ENCODE data around the gene ZNF121.
"Not testable (repeated sequence)": the region's sequence is repeated elsewhere in the genome, so short reads cannot be mapped to it uniquely, and the experiment has no call there.

The ZNF121 gene

DNA sequence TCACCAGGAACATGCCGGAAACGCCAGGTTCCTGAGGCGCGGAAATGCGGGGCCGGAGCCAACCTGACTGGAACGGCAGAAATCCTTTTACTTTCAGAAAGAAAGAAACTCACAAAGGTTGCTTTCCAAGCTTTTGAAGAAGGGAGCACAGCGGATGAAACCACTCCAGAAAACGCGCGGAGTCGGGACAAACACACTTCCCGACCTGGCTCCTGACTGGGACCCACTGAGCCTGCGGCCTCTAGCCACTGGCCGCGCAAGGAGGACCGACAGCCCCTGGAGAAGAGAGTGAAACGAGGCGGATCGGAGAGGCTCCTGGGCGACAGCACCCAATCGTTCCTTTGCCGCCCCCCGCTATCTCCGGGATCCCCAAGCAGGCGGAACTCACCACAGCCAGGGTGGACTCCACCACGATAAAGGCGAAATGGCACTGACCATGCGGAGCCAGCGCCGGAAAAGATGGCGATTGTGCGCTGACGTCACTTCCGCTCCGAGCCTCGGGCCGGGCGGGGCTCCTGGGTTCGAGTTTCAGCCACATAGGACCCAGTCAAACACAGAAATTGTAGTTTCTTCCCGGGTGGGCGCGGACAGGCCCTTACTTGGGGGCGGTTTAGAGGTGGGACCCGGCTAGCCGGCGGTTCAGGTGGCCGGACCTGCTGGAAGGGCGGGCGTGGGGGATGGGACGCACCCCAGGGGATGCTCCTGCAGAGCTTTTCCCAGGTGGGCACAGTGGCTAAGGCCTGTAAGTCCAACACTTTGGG is at the start of gene ZNF121:
ZNF121 (minus strand) TSS at position 432 of the 761 bp plus-strand sequence. CDS start 16,407 bp downstream, outside the sequence.
- peak; percentile 92 for DNase-seq (ENCODE audit: low spot score)

DNA sequence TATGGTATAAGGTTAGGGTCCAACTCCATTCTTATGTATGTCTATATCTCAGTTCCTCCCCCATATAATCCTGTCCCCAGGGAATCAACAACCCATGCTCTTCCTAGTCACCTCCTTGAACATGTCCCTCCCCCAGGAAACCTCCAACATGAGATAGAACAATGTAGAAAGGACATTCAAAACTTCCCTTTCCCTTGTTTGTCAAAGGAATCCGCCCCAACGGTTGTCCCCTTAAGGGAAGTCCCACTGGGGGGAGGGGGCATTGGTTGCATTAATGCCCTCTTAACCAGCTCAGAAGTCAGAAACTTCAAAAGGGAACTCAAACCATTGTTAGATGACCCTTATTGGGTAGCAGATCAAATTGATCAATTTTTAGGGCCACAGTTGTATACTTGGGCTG is 43.6 kb upstream of the ZNF121 start:
- no peak for DNase-seq (ENCODE audit: low spot score)

DNA sequence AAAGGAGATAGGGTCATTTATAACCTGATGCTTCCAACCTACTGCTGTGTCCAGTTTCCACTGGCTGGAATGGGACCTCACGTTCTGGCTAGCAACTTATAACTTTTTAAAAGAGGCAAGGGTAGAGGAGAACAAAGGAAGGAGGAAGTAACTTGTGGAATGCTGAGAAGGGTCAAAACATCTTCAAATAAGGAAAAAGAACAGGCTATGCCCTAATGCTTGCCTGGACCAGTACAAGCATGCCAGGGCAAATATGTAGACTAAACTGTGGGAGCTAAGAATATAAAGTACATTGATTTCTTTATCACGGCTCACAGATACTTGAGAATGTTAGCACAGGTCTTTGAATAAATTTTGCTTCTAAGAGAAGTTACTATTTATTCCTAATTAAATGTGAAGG is 38.2 kb upstream of the ZNF121 start:
- no peak for DNase-seq (ENCODE audit: low spot score)

DNA sequence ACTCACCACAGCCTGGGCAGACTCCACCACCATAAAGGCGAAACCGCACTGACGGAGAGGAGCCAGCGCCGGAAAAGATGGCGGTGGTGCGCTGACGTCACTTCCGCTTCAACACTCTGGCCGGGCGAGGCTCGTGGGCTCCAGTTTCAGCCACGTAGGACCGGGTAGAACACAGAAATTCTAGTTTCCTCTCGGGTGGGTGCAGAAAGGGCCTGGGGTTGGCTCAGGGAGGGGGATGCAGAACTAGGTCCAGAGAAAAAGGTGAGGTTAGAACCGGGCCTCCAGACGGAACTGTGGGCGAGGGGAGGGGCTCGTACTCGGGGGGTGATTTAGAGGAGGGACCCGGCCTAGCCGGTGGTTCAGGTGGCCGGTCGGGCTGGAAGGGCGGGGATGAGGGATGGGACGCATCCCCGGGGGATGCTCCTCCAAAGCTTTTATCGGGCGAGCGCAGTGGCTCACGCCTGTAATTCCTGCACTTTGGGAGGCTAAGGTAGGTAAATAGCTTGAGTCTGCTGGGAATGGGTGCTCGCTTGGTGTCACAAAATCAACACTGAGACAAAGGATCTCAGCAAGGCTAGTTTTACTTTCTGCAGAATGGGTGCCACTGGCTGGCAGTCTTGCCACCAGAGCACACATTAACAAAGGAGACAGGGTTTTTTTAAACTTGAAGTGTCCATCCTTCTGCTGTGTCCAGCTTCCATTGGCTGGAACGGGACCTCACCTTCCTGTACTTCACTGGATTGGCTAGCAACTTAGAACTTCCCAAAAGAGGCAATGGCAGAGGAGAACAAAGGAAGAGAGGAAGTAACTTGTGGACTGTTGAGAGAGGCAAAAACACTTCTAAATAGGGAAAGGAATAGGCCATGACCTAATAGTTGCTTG is 37.1 kb upstream of the ZNF121 start, which contains the start of gene ZNF561:
ZNF561 (minus strand) TSS at position 77 of the 882 bp plus-strand sequence. CDS start 1,776 bp downstream, outside the sequence.
- peak; percentile 91 for DNase-seq (ENCODE audit: low spot score)

DNA sequence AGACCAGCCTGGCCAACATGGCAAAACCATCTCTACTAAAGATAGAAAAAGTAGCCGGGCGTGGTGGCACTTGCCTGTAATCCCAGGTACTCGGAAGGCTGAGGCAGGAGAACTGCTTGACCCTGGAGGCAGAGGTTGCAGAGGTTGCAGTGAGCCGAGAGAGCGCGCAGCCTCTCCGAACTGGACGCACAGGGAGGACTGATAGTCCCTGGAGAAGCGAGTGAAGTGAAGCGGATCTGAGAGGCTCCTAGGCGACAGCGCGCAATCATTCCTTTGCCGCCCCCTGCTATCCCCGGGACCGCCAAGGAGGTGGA is 36.5 kb upstream of the ZNF121 start:
- no peak for DNase-seq (ENCODE audit: low spot score)

DNA sequence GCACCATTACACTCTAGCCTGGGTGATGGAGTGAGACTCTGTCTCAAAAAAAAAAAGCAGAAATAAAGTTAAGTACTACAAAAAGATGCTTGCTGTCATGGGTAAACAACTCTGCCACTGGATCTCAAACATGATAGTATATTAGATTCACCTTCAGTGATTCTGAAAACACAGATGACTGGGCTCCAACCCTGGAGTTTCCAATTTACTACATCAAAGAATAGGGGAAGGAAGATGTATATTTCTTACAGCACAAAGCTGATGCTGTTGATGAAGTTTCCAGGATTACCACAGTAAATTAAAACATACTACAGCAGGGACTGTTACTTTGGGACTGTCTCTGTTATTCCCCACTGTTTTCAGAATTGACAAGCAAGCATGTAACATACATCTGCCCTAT is 31.5 kb upstream of the ZNF121 start:
- DNase-seq (ENCODE audit: low spot score) = no peak

DNA sequence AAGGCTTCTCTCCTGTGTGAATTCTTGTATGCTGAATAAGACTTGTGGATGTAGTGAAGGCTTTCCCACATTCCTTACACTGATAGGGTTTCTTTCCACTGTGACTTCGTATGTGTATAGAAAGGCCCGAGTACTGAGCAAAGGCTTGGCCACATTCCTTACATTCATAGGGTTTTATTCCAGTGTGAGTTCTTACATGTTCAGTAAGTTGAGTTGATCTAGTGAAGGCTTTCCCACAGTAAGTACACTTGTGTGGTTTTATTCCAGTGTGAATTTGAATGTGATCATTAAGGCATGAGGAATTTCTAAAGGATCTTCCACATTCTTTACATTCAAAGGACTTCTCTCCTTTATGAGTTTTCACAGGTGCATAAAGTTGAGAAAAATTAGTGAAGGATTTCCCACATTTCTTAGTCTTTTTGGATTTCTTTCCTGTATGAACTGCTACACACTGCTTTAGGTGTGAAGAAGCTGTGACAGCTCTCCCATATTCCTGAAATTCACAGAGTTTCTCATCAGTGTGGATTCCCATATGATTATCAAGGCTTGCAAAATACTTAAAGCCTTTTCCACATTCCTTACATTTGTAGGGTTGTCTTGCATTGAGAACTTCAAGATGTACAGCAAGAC is 26.3 kb upstream of the ZNF121 start:
- DNase-seq (ENCODE audit: low spot score) = no peak

DNA sequence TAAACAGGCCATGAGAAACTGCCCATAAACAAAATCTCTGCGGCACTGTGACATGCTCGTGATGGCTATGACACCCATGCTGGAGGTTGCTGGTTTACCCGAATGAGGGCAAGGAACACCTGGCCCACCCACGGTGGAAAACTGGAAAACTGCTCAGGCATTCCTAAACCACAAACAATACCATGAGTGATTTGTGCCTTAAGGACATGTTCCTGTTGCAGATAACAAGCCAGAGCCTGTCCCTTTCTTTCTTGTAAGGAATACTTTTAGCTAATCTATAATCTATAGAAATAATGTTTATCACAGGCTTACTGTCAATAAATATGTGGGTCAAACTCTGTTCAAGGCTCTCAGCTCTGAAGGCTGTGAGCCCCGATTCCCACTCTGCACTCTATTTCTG is 24.6 kb upstream of the ZNF121 start:
- no peak for DNase-seq (ENCODE audit: low spot score)

DNA sequence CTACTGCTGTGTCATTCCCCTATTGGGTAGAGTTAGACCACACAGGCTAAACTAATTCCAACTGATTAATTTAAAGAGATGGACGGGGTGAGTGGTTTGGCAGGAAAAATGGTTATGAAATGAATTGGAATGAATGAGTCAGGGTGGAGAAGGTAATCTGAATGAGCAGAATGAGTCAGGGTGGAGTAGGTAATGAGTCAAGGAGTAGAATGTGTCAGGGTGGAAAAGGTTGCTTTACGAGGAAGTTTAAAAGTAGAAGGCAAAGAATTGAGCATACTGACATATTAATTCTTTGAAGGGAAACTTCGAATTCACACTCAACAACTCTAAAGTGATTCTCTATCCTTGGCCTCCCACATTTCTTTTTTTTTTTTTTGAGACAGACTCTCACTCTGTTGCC is 12.7 kb upstream of the ZNF121 start:
- DNase-seq (ENCODE audit: low spot score) = no peak

DNA sequence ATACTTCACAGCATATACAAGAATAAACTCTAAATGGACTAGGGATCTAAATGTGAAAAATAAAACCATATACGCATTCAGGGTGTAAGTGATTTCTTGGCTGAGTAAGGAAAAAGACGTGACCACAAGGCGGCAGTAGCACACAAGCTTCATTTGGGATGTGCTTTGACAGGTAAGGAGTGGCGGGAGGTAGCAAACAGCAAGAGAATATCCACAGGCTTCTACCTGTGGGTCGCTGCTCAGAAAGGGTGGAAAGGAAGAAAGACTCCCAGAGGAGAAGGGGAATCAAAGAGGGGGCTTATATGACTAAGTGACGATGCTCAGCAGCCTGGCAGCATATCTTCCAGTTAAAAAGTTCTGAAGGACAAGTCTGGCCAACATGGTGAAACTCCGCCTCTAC is 2.5 kb upstream of the ZNF121 start:
- DNase-seq (ENCODE audit: low spot score) = peak; percentile 87

DNA sequence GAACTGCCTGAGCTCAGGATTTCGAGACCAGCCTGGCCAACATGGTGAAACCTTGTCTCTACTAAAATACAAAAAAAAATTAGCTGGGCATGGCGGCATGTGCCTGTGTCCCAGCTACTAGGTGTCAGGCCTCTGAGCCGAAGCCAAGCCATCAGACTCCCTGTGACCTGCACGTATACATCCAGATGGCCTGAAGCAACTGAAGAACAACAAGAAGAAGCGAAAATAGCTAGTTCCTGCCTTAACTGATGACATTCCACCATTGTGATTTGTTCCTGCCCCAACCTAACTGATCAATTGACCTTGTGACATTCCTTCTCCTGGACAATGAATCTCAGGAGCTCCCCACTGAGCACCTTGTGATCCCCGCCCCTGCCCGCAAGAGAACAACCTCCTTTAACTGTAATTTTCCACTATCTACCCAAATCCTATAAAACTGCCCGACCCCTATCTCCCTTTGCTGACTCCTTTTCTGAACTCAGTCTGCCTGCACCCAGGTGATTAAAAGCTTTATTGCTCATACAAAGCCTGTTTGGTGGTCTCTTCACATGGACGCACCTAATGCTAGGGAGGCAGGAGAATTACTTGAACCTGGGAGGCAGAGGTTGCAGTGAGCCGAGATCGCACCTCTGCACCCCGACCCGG is 2.1 kb downstream of the ZNF121 start:
- not testable (repeated sequence) for DNase-seq (ENCODE audit: low spot score)

DNA sequence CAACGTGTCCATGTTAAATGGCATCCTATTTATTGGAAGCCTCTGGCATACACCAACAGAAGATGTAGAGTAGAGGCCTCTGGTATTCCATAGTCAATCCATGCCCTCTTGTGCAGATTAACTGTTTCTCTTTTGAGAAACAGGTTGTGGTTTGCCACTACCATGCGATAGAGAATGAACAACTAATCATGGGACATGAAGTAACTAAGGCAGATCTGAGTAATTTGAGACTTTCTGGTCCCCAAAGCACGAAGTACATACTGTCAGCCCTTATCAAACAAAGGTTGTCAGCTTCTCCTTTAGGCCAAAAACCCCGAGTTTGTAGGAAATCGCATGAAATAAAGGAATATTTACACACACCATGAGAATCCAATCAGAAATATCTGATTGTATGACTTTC is 3.6 kb downstream of the ZNF121 start:
- no peak for DNase-seq (ENCODE audit: low spot score)

DNA sequence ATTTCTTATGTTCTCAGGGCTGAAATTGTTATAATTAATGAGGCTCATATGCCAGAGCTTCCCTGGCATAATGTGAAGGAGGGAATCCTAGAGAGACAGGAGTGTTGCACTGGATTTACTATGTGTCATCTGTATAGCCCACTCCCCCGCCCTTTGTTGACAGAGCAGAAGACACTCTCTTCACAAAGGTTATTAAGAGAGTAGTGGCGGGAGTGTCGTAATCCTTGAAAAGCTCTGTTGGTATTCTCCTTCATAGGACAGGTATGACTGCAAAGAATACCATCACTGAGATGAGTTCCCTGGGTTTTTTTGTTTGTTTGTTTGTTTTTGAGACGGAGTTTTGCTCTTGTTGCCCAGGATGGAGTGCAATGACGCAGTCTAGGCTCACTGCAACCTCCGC is 14.0 kb downstream of the ZNF121 start:
- DNase-seq (ENCODE audit: low spot score) = no peak

DNA sequence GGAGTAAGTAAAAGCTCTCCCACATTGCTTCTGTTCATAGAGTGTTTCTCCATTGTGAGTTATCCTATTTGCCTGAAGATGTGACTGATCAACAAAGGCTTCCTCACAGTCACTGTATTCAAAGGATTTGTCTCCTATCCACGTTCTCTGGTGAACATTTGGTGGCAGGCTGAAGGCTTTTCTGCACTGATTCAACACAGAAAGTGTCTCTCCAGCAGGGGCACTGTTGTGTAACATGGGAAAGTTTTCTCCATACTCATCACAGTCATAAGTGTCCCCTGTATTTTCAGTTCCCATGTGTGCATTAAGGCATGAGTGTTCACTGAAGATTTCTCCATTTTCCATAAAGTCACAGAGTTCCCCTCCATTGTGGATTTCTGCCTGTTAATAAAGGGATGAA is 17.6 kb downstream of the ZNF121 start:
- DNase-seq (ENCODE audit: low spot score) = peak; percentile 33

DNA sequence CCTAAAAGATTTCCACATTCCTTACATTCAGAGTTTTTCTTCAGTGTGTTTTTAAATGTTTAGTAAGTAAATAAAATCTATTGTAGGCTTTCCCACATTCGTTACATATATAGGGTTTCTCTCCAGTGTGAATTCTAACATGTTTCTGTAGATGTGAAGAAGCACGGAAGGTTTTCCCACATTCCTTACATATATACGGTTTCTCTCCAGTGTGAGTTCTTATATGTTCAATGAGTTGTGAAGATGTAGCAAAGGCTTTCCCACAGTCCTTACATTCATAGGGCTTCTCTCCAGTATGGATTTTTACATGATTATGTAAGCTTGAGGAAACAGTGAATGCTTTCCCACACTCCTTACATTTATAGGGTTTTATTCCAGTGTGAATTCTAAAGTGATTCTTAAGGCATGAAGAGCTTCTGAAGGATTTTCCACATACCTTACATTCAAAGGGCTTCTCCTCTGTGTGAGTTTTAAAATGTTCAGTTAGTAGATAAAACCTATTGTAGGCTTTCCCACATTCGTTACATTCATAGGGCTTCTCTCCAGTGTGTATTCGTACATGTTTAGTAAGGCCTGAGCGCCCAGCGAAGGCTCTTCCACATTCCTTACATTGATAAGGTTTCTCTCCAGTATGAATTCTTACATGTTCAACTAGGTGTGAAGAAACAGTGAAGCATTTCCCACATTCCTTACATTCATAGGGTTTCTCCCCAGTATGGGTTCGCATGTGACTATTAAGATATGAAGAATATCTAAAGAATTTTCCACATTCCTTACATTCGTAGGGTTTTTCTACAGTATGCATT is 18.2 kb downstream of the ZNF121 start:
- peak; percentile 8 for DNase-seq (ENCODE audit: low spot score)

DNA sequence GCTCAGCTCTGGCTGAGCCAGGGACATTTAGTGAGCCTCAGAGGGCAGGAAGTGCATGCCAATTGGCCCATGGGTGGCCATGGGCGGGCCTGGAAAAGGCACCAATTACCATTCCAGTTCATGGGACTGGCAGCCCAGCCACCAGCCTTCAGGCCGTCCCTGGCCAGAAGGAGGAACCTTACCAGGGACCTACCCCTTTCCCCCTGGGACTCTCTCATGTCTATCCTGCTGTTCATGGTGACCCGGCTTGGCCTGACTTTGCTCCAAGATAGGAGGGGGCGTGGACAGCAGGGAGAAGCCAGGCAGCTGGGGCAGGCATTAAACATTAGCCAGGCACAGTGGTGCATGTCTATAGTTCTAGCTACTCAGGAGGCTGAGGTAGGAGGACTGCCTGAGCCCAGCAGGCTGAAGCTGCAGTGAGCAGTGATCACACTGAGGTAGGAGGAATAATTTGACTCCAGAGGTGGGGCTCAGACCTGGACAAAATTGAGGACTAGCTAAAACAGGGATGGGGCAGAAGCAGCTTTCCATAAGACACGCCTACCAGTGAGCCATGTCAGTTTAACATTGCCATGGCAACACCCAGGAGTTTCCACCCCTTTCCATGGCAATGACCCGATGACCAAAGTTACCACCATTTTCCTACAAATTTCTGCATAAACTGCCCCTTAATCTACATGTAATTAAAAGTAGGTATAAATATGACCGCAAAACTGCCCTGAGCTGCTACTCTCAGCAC is 31.6 kb downstream of the ZNF121 start:
- DNase-seq (ENCODE audit: low spot score) = no peak

DNA sequence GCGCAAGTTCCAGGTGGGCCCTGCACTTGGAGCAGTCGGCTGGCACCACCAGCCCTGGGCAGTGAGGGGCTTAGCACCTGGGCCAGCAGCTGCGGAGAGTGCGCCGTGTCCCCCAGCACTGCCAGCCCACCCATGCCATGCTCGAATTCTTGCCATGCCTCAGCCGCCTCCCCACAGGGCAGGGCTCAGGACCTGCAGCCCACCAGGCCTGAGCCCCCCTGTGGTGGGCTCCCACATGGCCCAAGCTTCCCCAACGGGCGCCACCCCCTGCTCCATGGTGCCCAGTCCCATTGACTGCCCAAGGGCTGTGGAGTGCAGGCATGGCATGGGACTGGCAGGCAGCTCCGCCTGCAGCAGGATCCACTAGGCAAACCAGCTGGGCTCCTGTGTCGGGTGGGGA is 36.4 kb downstream of the ZNF121 start:
- DNase-seq (ENCODE audit: low spot score) = no peak

DNA sequence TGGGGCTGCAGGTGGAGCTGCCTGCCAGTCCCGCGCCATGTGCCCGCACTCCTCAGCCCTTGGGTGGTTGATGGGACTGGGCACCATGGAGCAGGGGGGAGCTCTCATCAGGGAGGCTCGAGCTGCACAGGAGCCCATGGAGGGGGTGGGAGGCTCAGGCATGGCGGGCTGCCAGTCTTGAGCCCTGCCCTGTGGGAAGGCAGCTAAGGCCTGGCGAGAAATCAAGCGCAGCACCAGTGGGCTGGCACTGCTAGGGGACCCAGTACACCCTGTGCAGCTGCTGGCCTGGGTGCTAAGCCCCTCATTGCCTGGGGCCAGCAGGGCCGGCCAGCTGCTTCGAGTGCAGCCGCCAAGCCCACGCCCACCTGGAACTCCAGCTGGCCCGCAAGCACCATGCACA is 43.0 kb downstream of the ZNF121 start:
- DNase-seq (ENCODE audit: low spot score) = not testable (repeated sequence)

DNA sequence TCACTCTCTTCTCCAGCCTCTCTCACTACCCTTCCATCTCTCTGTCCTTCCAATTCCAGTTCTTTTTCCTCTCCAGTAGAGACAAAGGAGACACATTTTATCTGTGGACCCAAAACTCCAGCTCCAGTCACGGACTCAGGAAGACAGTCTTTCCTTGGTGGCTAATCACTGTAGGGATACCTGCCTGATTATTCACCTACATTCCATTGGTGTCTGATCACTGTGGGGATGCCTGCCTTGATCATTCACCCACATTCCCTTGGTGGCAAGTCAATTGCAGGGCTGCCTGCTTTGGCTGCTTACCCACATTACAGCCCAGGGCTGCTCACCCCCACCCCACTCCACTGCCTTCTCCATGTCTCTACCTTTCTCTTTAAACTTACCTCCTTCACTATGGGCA is 44.4 kb downstream of the ZNF121 start:
- not testable (repeated sequence) for DNase-seq (ENCODE audit: low spot score)

DNA sequence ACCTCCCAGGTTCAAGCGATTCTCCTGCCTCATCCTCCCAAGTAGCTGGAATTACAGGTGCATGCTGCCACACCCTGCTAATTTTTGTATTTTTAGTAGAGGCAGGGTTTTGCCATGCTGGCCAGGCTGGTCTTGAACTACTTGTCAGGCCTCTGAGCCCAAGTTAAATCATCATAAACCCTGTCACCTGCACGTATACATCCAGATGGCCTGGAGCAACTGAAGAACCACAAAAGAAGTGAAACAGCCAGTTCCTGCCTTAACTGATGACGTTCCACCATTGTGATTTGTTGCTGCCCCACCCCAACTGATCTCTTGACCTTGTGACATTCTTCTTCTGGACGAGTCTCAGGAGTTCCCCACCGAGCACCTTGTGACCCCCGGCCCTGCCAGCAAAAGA is 45.1 kb downstream of the ZNF121 start:
- DNase-seq (ENCODE audit: low spot score) = not testable (repeated sequence)

All from NAMALWA (cell line).